Measurements from ENCODE around the gene KCNIP2. TPM values are rescaled to one million over a fixed set of nuclear protein-coding genes. Genes with fewer than 3 reads are reported as not detected.

The KCNIP2 gene
- total and polyA plus RNA-seq, 2 of the 13 experiments (the other 11 are each of a cell fraction or from before 2014, with no cell fraction given): 0.42 to 0.70 TPM

- peak; percentile 60; the same call in 1 of the 2 replicates for TF ChIP-seq ZNF335 (CRISPR knock-in tag; IDR thresholded peaks at IDR 0.05)
- 0 out of 2 replicates have a peak, but pooled peaks have one; percentile 39 for TF ChIP-seq HNRNPL (IDR thresholded peaks at IDR 0.05; ENCODE audit: low read depth, low read length)
- no peak for TF ChIP-seq RARG (CRISPR knock-in tag; IDR thresholded peaks at IDR 0.05; ENCODE audit: low read depth)
- peak; percentile 57; the same call in 1 of the 2 replicates for TF ChIP-seq IRX3 (CRISPR knock-in tag; IDR thresholded peaks at IDR 0.05; ENCODE audit: borderline replicate concordance, low read depth)
- TF ChIP-seq ZNF280D (CRISPR knock-in tag; IDR thresholded peaks at IDR 0.05): peak; percentile 36; the same call in 1 of the 2 replicates
- TF ChIP-seq ZNF841 (CRISPR knock-in tag; IDR thresholded peaks at IDR 0.05; ENCODE audit: borderline replicate concordance): no peak
- no peak for TF ChIP-seq MAFF (IDR thresholded peaks at IDR 0.05; ENCODE audit: low read depth, low read length)
- TF ChIP-seq HOXA3 (CRISPR knock-in tag; IDR thresholded peaks at IDR 0.05): no peak
- TF ChIP-seq ZNF264 (CRISPR knock-in tag; IDR thresholded peaks at IDR 0.05): peak; percentile 67; the same call in 1 of the 2 replicates
- 0 out of 2 replicates have a peak, but pooled peaks have one; percentile 32 for TF ChIP-seq SMAD3 (CRISPR knock-in tag; IDR thresholded peaks at IDR 0.05)
- no peak for TF ChIP-seq ZEB1 (IDR thresholded peaks at IDR 0.05; ENCODE audit: insufficient replicate concordance, low read depth)
- TF ChIP-seq DR1 (CRISPR knock-in tag; IDR thresholded peaks at IDR 0.05): peak; percentile 79; the same call in 1 of the 2 replicates
- TF ChIP-seq ZC3H13 (CRISPR knock-in tag; IDR thresholded peaks at IDR 0.05): no peak; the same call in 1 of the 2 replicates
- peak; percentile 51 for TF ChIP-seq NFYB (CRISPR knock-in tag; IDR thresholded peaks at IDR 0.05)
- TF ChIP-seq EEA1 (CRISPR knock-in tag; IDR thresholded peaks at IDR 0.05; ENCODE audit: borderline replicate concordance): no peak
- TF ChIP-seq ZFP36 (IDR thresholded peaks at IDR 0.05; ENCODE audit: borderline replicate concordance, low read depth, low read length, partially characterized antibody): no peak
- no peak for TF ChIP-seq ZNF17 (CRISPR knock-in tag; IDR thresholded peaks at IDR 0.05)
- TF ChIP-seq NFKBIZ (CRISPR knock-in tag; IDR thresholded peaks at IDR 0.05): no peak
- TF ChIP-seq, protein P1, sequence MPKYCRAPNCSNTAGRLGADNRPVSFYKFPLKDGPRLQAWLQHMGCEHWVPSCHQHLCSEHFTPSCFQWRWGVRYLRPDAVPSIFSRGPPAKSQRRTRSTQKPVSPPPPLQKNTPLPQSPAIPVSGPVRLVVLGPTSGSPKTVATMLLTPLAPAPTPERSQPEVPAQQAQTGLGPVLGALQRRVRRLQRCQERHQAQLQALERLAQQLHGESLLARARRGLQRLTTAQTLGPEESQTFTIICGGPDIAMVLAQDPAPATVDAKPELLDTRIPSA (CRISPR knock-in tag; IDR thresholded peaks at IDR 0.05; ENCODE audit: borderline replicate concordance): no peak
- TF ChIP-seq, protein P2, sequence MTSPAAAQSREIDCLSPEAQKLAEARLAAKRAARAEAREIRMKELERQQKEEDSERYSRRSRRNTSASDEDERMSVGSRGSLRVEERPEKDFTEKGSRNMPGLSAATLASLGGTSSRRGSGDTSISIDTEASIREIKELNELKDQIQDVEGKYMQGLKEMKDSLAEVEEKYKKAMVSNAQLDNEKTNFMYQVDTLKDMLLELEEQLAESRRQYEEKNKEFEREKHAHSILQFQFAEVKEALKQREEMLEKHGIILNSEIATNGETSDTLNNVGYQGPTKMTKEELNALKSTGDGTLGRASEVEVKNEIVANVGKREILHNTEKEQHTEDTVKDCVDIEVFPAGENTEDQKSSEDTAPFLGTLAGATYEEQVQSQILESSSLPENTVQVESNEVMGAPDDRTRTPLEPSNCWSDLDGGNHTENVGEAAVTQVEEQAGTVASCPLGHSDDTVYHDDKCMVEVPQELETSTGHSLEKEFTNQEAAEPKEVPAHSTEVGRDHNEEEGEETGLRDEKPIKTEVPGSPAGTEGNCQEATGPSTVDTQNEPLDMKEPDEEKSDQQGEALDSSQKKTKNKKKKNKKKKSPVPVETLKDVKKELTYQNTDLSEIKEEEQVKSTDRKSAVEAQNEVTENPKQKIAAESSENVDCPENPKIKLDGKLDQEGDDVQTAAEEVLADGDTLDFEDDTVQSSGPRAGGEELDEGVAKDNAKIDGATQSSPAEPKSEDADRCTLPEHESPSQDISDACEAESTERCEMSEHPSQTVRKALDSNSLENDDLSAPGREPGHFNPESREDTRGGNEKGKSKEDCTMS (CRISPR knock-in tag; conservative IDR thresholded peaks at IDR 0.05): no peak
Observed at GRCh38 chr10:101818119-101818871, 25.3 kb downstream of the KCNIP2 start, which contains the start of gene OGA (continued).
